ENCODE results near the gene CCDC13. TPM values are rescaled to one million over a fixed set of nuclear protein-coding genes. Genes with fewer than 3 reads are reported as not detected.

CCDC13 gene
- total RNA-seq, 1 donor: 0.43 TPM

DNA sequence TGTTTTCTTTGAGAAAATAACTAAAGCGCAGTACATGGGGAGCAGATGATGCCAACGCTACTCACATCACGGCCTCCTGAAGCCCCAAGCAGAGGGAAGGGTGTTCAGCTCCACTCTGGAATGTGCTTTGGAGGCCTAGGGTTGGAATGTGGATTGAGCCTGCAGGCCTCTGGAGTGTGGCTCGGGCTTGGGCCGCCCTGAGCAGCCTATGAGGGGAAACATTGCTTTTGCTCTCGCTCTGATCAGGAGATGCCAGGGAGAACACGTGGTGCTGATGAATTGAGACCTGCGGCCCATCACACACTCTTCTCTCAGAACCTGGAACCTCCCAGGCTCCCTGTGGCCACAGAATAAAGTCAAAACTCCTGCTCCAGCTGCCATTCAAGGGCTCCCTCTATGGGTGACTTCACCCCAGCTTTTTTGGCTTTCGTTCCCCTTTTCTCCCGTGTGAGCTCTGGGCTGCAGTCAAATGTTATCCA lies 23.3 kb downstream of the CCDC13 start:
- TF ChIP-seq, protein P1, sequence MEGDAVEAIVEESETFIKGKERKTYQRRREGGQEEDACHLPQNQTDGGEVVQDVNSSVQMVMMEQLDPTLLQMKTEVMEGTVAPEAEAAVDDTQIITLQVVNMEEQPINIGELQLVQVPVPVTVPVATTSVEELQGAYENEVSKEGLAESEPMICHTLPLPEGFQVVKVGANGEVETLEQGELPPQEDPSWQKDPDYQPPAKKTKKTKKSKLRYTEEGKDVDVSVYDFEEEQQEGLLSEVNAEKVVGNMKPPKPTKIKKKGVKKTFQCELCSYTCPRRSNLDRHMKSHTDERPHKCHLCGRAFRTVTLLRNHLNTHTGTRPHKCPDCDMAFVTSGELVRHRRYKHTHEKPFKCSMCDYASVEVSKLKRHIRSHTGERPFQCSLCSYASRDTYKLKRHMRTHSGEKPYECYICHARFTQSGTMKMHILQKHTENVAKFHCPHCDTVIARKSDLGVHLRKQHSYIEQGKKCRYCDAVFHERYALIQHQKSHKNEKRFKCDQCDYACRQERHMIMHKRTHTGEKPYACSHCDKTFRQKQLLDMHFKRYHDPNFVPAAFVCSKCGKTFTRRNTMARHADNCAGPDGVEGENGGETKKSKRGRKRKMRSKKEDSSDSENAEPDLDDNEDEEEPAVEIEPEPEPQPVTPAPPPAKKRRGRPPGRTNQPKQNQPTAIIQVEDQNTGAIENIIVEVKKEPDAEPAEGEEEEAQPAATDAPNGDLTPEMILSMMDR (IDR thresholded peaks at IDR 0.05; ENCODE audit: insufficient read depth, low read depth, low read length): peak; percentile 53
- peak; percentile 12 for DNase-seq (ENCODE audit: low read depth)
- H3K4me3 ChIP-seq (ENCODE audit: low read depth, low read length): no peak overlapping the region

DNA sequence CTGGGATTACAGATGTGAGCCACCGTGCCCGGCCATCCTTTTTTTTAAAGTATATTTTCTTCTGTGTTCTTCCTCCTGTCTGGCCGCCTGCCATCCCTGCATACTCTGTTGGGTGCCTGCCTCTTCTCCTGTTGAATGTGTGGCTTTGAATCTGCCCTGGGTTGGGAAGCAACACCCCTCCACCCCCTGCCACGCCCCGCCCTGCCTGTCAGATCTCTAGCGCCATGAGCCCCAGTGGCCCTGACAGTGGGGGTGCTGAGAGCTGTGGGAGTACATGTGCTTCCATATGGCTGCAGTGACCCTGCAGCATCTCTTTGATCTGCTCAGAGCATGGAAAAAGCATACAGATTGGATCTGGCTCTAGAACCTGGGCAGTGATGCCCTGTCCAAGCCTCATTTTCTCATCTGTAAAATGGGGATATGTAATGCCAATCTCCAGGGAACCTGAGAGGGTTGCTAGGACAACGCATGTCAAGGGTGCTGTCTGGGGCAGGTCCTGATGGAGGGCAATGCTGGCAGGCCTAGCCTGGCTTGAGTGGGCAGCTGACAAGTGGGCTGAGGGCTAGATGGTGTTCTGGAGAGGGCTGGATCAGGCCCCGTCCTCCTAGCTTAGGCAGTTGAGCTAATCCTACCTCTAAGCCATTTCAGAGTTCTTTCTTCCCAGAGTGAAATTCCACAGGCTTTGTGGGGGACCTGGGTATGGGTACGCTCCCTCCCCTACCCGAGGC lies 23.9 kb downstream of the CCDC13 start:
- TF ChIP-seq, protein P1 (IDR thresholded peaks at IDR 0.05; ENCODE audit: insufficient read depth, low read depth, low read length): no peak
- no peak for DNase-seq (ENCODE audit: low read depth)

DNA sequence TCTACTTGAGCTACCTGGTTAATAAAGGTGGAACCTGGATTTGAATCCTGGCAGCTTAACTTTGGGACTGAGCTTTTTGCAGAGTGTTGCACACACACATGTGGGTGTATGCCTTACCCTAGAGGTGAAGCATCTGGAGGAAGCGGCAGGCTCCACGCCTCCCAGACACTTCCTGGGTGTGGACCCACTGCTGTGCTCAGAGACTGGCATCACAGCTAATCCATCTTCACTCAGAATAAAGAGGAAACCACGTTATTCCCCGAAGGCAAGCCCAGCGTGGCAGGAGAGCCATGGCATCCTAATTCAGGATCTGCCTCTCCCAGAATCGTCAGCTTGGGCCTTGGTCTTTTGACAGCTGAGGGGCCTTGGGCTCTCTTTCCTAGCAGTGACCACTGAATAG lies 25.5 kb downstream of the CCDC13 start:
- TF ChIP-seq, protein P1 (IDR thresholded peaks at IDR 0.05; ENCODE audit: insufficient read depth, low read depth, low read length): no peak
- H3K4me3 ChIP-seq (ENCODE audit: low read depth, low read length): no peak overlapping the region
- no peak for DNase-seq (ENCODE audit: low read depth)

More for the DNA sequence above, 23.9 kb downstream of the CCDC13 start:
- no peak overlapping the region for H3K4me3 ChIP-seq (ENCODE audit: low read depth, low read length)

DNA sequence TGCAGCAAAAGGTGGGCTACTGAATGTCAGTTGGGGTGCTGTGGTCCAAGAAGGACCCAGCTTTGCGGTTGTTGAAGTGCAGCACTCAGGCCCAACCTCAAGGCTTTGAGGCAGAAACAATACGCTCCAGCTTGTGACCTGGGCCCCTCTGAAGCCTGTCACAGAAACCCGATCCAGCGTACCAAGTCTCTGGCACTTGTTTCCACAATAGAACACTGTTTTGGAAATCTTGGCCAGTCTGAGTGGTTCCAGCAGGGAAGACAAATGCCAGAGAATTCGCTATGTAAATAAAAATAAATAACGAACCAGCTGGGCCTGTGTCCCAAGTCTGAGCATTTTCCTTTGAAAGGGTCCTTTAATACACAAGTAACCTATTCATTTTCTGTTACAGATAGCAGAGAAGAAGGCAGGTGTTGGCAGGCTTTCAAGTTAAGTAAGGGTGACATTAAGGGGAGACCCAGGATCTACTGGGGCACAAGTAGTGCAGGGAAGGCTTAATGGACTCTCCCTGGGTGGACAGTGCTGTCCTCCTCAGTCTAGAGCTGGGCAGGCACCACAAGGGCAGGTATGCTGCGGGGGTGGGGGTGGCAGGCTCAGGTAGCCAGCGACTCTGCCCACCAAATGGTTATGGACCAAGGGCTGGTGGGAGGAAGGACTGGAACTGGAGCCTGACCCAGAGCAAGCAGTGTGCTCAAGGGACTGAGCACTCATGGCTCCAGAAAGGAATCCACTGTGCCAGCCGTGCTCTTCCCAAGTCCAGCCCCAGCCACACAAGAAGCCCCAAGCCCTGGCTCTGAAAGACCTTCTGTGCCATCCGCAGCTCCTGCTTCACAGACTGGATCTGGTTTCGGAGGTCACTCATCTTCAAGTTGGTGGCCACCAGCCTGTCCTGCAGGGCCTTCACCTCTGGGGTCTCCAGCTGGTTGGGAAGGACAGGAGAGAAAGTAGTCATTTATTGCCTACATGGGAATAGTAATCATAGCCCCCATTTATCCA lies 26.3 kb downstream of the CCDC13 start:
- peak; percentile 42 for DNase-seq (ENCODE audit: low read depth)
- no peak overlapping the region for H3K4me3 ChIP-seq (ENCODE audit: low read depth, low read length)
- TF ChIP-seq, protein P1 (IDR thresholded peaks at IDR 0.05; ENCODE audit: insufficient read depth, low read depth, low read length): no peak

DNA sequence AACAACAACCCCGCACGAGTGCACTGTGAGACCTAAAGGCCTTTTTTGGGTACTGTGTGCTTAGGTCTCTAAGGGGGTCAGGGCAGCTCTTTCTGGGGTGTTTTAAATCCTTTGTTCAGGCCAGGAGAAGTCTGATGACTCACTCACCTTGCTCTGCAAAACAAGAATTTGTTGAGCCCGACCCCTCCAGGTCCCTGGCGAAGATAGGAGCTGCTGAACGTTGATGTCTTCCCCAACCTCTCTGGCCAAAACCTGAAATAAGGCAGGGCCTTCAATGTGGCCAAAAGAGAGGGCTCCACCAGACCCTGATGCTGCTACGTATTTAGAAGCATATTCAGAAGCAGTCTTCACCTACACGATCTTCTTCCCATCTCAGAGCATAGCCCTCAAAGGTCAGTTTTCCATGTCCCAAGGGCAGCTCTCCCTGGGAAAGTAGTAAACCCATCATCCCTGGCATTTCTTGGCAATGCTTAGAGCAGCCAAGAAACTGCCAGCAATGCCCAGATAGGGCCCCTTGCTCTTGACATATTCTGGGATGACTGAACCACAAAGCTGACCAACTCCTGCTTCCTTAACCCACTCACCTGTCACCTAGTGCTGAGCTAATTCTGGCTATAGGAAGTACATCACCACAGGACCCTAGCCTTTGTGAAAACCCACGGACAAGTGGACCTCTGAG lies 27.1 kb downstream of the CCDC13 start:
- H3K4me3 ChIP-seq (ENCODE audit: low read depth, low read length): no peak overlapping the region
- TF ChIP-seq, protein P1 (IDR thresholded peaks at IDR 0.05; ENCODE audit: insufficient read depth, low read depth, low read length): no peak
- DNase-seq (ENCODE audit: low read depth): no peak

DNA sequence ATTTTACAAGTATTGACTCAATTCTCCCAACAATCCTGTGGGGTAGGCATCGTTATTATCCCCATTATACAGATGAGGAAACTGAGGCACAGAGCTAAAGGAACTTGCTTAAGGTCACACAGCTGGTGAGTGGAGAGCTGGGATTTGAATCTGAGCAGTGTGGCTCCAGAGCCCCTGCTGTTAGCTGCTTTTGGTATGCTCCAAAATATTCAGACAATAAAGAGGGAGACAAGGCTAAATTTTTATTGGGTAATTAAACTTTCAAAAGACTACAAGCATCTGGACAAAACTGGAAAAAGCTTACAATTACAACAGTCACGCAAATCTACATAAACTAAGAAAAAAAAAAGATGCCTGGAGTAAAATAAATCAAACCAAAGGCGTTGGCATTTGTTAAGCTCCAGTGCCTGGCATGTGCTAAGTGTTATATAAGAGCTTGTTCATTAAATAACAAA lies 27.7 kb downstream of the CCDC13 start:
- H3K4me3 ChIP-seq (ENCODE audit: low read depth, low read length): no peak overlapping the region
- TF ChIP-seq, protein P1 (IDR thresholded peaks at IDR 0.05; ENCODE audit: insufficient read depth, low read depth, low read length): no peak
- no peak for DNase-seq (ENCODE audit: low read depth)
